Natural killer cell (primary cell): ENCODE data around the gene ITPKB. TPM values are rescaled to one million over a fixed set of nuclear protein-coding genes. Genes with fewer than 3 reads are reported as not detected.

Experiments
- ATAC-seq, 3 donors: fragments of 150-1000 bp in 2 of 3; fragments of 200-7000 bp in 1 of 3; cut with Tn5 transposase; 1 replicate in 1 of 3; 2 replicates in 2 of 3; pipeline ENCODE4 v1.10.0; 2021; ENCODE audit warnings: mild to moderate bottlenecking in 2 of 3, moderate library complexity in 2 of 3
- DNase-seq, 2 donors: peaks; one replicate each; pipeline versions ENCODE4 v3.0.0 to v3.0.0-alpha.2; 2013 to 2021; ENCODE audit warnings: mixed read lengths in 1 of 2
- H3K27ac ChIP-seq: one replicate; pipeline ENCODE4 v1.5.1; 2013; ENCODE audit warnings: mild to moderate bottlenecking, low read length
- H3K27me3 ChIP-seq: one replicate; pipeline ENCODE4 v1.6.1; 2013; ENCODE audit warnings: low read length; ENCODE audit not compliant: control insufficient read depth, insufficient read depth
- H3K36me3 ChIP-seq: one replicate; pipeline ENCODE4 v1.6.1; 2013; ENCODE audit warnings: low read length; ENCODE audit not compliant: control insufficient read depth, insufficient read depth
- H3K4me1 ChIP-seq: one replicate; pipeline ENCODE4 v1.6.1; 2013; ENCODE audit warnings: low read length; ENCODE audit not compliant: control insufficient read depth, insufficient read depth
- H3K4me3 ChIP-seq: one replicate; pipeline ENCODE4 v1.5.1; 2013; ENCODE audit warnings: low read length
- H3K9me3 ChIP-seq: one replicate; pipeline ENCODE4 v1.6.1; 2013; ENCODE audit warnings: low read length; ENCODE audit not compliant: control insufficient read depth, insufficient read depth
- H3K27ac Mint-ChIP-seq, 2 donors: one replicate each; pipeline ENCODE4 v1.8.0; 2022; ENCODE audit warnings: mild to moderate bottlenecking in 2 of 2, mixed read lengths in 2 of 2, moderate library complexity in 1 of 2
- H3K27me3 Mint-ChIP-seq, 2 donors: one replicate each; pipeline ENCODE4 v1.8.0; 2022; ENCODE audit warnings: low read depth in 2 of 2, mixed read lengths in 2 of 2
- H3K36me3 Mint-ChIP-seq: one replicate; pipeline ENCODE4 v1.8.0; 2022; ENCODE audit warnings: mixed read lengths
- H3K4me1 Mint-ChIP-seq, 2 donors: one replicate each; pipeline ENCODE4 v1.8.0; 2022; ENCODE audit warnings: mixed read lengths in 2 of 2
- H3K4me3 Mint-ChIP-seq: one replicate; pipeline ENCODE4 v1.8.0; 2022; ENCODE audit warnings: mild to moderate bottlenecking, moderate library complexity, mixed read lengths
- H3K9me3 Mint-ChIP-seq, 2 donors: one replicate each; pipeline ENCODE4 v1.8.0; 2022; ENCODE audit warnings: mixed read lengths in 2 of 2
- WGBS: methylation state at CpG from one replicate; pipeline ENCODE4 v1.1.7; 2013; ENCODE audit warnings: missing lambda C conversion rate; ENCODE audit not compliant: insufficient coverage; 5-methylcytosine and 5-hydroxymethylcytosine counted together
- intact Hi-C: fragments of 100-400 bp; cut with micrococcal nuclease; formaldehyde crosslinking; loops from one replicate; pipeline ENCODE4 v1.14.2; 2022
- total RNA-seq, 4 donors: library from RNA; stranded (reverse); fragments of 120-200 nt in 1 of 4; gene quantifications; one replicate each; pipeline versions ENCODE4 v1.2.3 to v1.2.4, GENCODE V29; 2013 to 2022
- TF ChIP-seq, protein P1 (sequence below): fragments of 200-600 bp; IDR thresholded peaks from one replicate; pipeline ENCODE4 v1.8.0; 2022; ENCODE audit warnings: antibody characterized with exemption

Gene ITPKB
- total RNA-seq, 3 donors from 2014 or later (not counting 1 experiment from before 2014, with no cell fraction given) = 92.2 to 133 (median 99.0) TPM

DNA sequence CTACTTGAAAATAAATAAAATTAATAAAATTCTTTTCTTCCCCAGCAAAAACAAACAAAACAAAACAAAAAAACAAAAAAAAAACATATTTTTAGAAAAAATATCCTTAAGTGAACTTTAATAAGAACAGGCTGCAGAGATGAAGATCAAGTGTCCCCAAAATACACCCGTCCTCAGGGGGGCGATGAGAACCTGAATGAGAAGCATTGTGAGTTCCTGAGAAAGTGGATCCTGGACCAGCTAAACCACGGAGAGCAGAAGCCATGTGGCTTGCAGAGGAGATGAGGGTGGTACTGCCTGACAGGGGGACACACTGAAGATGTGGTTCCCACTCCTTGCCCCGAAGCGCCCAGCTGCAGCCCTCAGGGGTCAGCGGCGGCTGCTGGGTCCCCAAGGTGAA, 89.3 kb downstream of the ITPKB start:
- Histone ChIP-seq H3K4me1 (peaks cover 30% of the 10 kb centered on the region), H3K27ac (no peak overlapping the region), H3K4me3 (no peak overlapping the region), H3K9me3 (no peaks in the 10 kb centered on the region), H3K36me3 (peaks cover 39% of the 10 kb centered on the region), H3K27me3 (no peaks in the 10 kb centered on the region)
- Mint-ChIP-seq H3K27me3 (no peaks in the 10 kb centered on the region), H3K27ac (no peak overlapping the region), H3K36me3 (no peaks in the 10 kb centered on the region), H3K4me3 (no peak overlapping the region), H3K9me3 (no peaks in the 10 kb centered on the region), H3K4me1 (peaks cover 24 to 31% of the 10 kb centered on the region in 2 donors)
- TF ChIP-seq, protein P1, sequence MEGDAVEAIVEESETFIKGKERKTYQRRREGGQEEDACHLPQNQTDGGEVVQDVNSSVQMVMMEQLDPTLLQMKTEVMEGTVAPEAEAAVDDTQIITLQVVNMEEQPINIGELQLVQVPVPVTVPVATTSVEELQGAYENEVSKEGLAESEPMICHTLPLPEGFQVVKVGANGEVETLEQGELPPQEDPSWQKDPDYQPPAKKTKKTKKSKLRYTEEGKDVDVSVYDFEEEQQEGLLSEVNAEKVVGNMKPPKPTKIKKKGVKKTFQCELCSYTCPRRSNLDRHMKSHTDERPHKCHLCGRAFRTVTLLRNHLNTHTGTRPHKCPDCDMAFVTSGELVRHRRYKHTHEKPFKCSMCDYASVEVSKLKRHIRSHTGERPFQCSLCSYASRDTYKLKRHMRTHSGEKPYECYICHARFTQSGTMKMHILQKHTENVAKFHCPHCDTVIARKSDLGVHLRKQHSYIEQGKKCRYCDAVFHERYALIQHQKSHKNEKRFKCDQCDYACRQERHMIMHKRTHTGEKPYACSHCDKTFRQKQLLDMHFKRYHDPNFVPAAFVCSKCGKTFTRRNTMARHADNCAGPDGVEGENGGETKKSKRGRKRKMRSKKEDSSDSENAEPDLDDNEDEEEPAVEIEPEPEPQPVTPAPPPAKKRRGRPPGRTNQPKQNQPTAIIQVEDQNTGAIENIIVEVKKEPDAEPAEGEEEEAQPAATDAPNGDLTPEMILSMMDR = peak; percentile 17
- no peak for ATAC-seq
- intact Hi-C loops = loop anchor here (5.0 kb wide), 1 partner anchor 38 kb away; no protein-coding TSS in a partner anchor
- DNase-seq = peak in 1 of 2 donors; percentile 73
- 63% methylated on average over 7 of the region's 7 CpGs for WGBS

DNA sequence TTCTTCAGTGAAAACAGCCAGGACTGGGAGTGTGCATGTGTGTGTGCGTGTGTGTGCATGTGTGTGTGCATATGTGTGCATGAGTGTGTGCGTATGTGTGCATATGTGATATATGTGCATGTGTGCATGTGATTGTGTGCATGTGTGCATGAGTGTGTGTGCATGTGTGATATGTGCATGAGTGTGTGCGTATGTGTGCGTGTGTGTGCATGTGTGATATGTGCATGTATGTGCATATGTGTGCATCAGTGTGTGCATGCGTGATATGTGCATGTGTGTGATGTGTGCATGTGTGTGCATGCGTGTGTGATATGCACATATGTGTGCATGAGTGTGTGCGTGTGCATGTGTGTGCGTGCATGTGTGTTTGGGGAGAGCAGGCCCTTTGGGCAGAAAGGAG, 89.8 kb downstream of the ITPKB start:
- no peak overlapping the region for H3K4me3 ChIP-seq
- intact Hi-C loops = no loop called here
- H3K36me3 ChIP-seq = peaks cover 40% of the 10 kb centered on the region
- Mint-ChIP-seq H3K27ac (no peak overlapping the region), H3K9me3 (no peaks in the 10 kb centered on the region), H3K36me3 (no peaks in the 10 kb centered on the region), H3K4me3 (no peak overlapping the region), H3K4me1 (peaks cover 29 to 36% of the 10 kb centered on the region in 2 donors), H3K27me3 (no peaks in the 10 kb centered on the region)
- no peaks in the 10 kb centered on the region for H3K27me3 ChIP-seq
- TF ChIP-seq, protein P1 = no peak
- no peak for DNase-seq
- H3K4me1 ChIP-seq = peaks cover 36% of the 10 kb centered on the region
- no peak overlapping the region for H3K27ac ChIP-seq
- ATAC-seq = no peak
- WGBS = 97% methylated on average over 8 of the region's 8 CpGs
- H3K9me3 ChIP-seq = no peaks in the 10 kb centered on the region

DNA sequence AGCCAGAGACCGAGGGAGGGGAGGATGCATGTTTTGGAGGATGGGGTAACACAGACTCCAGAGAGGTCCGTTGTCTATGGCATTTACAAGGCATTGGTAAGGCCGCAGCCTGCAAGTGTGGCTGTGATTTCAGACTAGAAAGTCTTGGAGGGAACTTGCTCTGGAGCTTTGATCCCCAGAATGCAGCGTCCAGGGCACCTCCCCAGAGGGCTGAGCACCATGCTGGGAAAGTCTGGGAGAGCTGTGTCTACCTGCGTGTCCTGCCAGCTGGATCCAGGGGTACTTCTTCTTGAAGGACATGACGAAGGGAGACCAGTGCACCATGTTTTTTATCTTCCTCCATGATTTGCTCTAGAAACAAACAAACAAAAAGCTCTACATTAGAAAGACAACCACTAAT, 90.7 kb downstream of the ITPKB start:
- peaks cover 37 to 44% of the 10 kb centered on the region in 2 donors for H3K4me1 Mint-ChIP-seq
- no peak overlapping the region for H3K27ac ChIP-seq
- TF ChIP-seq, protein P1 = no peak
- WGBS = 94% methylated on average over 6 of the region's 6 CpGs
- intact Hi-C loops = no loop called here
- no peaks in the 10 kb centered on the region for H3K27me3 ChIP-seq
- H3K9me3 ChIP-seq = no peaks in the 10 kb centered on the region
- peaks cover 43% of the 10 kb centered on the region for H3K36me3 ChIP-seq
- H3K4me3 Mint-ChIP-seq = no peak overlapping the region
- H3K36me3 Mint-ChIP-seq = no peaks in the 10 kb centered on the region
- no peak for ATAC-seq
- no peaks in the 10 kb centered on the region for H3K27me3 Mint-ChIP-seq
- peak overlapping the region; percentile 13 to 32 for H3K27ac Mint-ChIP-seq
- no peak for DNase-seq
- peaks cover 44% of the 10 kb centered on the region for H3K4me1 ChIP-seq
- no peaks in the 10 kb centered on the region for H3K9me3 Mint-ChIP-seq
- H3K4me3 ChIP-seq = no peak overlapping the region

DNA sequence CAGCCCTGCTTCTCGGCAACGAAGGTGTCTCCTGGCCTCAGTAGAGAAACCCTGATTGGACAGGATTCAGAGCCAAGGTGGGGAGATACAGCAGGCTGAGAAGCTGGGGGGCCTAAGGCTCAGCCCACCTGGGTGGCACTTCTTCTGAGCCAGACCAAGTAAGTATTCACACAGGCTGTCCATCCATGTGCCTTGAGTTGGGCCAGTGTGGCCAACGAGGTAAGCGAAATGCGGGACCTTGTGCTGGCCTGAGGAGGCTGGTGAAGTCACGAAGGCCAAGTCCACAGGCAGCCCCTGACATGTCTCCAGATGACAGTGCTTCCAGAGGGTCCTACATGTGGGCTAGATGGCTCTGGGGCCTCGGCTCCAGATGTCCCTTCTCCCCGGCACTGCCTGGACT, 91.4 kb downstream of the ITPKB start:
- 98% methylated on average over 8 of the region's 8 CpGs for WGBS
- H3K27ac Mint-ChIP-seq = peak overlapping the region; percentile 13 to 32
- Histone ChIP-seq H3K4me3 (no peak overlapping the region), H3K36me3 (peaks cover 45% of the 10 kb centered on the region), H3K4me1 (peaks cover 51% of the 10 kb centered on the region), H3K9me3 (no peaks in the 10 kb centered on the region), H3K27me3 (no peaks in the 10 kb centered on the region), H3K27ac (no peak overlapping the region)
- no peak overlapping the region for H3K4me3 Mint-ChIP-seq
- peaks cover 43 to 48% of the 10 kb centered on the region in 2 donors for H3K4me1 Mint-ChIP-seq
- intact Hi-C loops = no loop called here
- no peaks in the 10 kb centered on the region for H3K27me3 Mint-ChIP-seq
- DNase-seq = no peak
- H3K9me3 Mint-ChIP-seq = no peaks in the 10 kb centered on the region
- TF ChIP-seq, protein P1 = no peak
- no peak for ATAC-seq
- H3K36me3 Mint-ChIP-seq = no peaks in the 10 kb centered on the region
